A549 (cell line): Measurements from ENCODE around the gene GSX1. TPM values are rescaled to one million over a fixed set of nuclear protein-coding genes. Genes with fewer than 3 reads are reported as not detected.

ENCODE experiments used
- ATAC-seq, 2 experiments: fragments of 200-7000 bp in 1 of 2; fragments of >200 bp in 1 of 2; cut with Nextera tagmentation in 1 of 2; cut with Tn5 transposase in 1 of 2; 3 replicates each; pipeline versions ENCODE4 v1.8.0 to v1.9.1; 2018 to 2020; ENCODE audit warnings: mild to moderate bottlenecking in 1 of 2, moderate library complexity in 1 of 2
- CTCF ChIA-PET: fragments of 300-600 bp; sonication (Branson Sonifier 250); formaldehyde crosslinking; extraction: SDS; loops from one replicate; lab custom pipeline; 2021; ENCODE audit warnings: antibody characterized with exemption, inconsistent platforms; lab: Yijun Ruan, JAX
- POLR2A ChIA-PET: fragments of 350-600 bp; formaldehyde crosslinking; extraction: SDS; loops from one replicate; lab custom pipeline; 2021; ENCODE audit warnings: antibody characterized with exemption, inconsistent platforms; lab: Yijun Ruan, JAX
- DNase-seq, 2 experiments: peaks; one replicate each; pipeline versions ENCODE4 v3.0.0 to v3.0.0-alpha.2; 2011 to 2016; ENCODE audit warnings: low read depth in 1 of 2, low spot score in 1 of 2
- FAIRE-seq: peaks from 2 replicates; lab custom pipeline; 2011; peaks lifted over from hg19 to GRCh38; lab: Jason Lieb, UNC
- H3K27ac ChIP-seq, 2 experiments: fragments of >200 bp; sonication (Bioruptor Twin); formaldehyde crosslinking; 3 replicates each; pipeline ENCODE4 v1.5.1; 2016 to 2017
- H3K4me1 ChIP-seq: fragments of >200 bp; sonication (Bioruptor Twin); formaldehyde crosslinking; 3 replicates; pipeline ENCODE4 v1.6.1; 2016
- H3K4me2 ChIP-seq: fragments of >200 bp; sonication (Bioruptor Twin); formaldehyde crosslinking; 3 replicates; pipeline ENCODE4 v1.6.1; 2016
- H3K4me3 ChIP-seq: fragments of >200 bp; sonication (Bioruptor Twin); formaldehyde crosslinking; 3 replicates; pipeline ENCODE4 v1.5.1; 2016
- H3K9me3 ChIP-seq: fragments of >200 bp; sonication (Bioruptor Twin); formaldehyde crosslinking; 3 replicates; pipeline ENCODE4 v1.6.1; 2016
- CHD2 ChIP-seq: fragments of 150-350 bp; IDR thresholded peaks from 2 replicates; pipeline ENCODE4 v1.6.1; 2014; ENCODE audit warnings: low read length; ENCODE audit not compliant: partially characterized antibody
- CHD4 ChIP-seq: fragments of 200-600 bp; sonication (generic); IDR thresholded peaks from 2 replicates; pipeline ENCODE4 v1.6.1; 2016; ENCODE audit warnings: antibody characterized with exemption, mild to moderate bottlenecking, borderline replicate concordance
- EHF ChIP-seq: fragments of 250-450 bp; sonication (Bioruptor Pico); IDR thresholded peaks from 2 replicates; pipeline ENCODE4 v1.5.0; 2020; ENCODE audit warnings: mild to moderate bottlenecking
- EP300 ChIP-seq, 2 experiments: fragments of >200 bp; sonication (Bioruptor Twin); formaldehyde crosslinking; IDR thresholded peaks; 2 replicates in 1 of 2; 3 replicates in 1 of 2; pipeline ENCODE4 v1.6.1; 2016 to 2017
- FOXS1 ChIP-seq: fragments of 250-450 bp; sonication (Bioruptor Pico); IDR thresholded peaks from 2 replicates; pipeline ENCODE4 v1.5.0; 2020; ENCODE audit warnings: mild to moderate bottlenecking, moderate library complexity
- HEYL ChIP-seq: fragments of 250-450 bp; sonication (Bioruptor Pico); IDR thresholded peaks from 2 replicates; pipeline ENCODE4 v1.8.0; 2021; ENCODE audit warnings: mild to moderate bottlenecking, moderate library complexity
- JUN ChIP-seq, 2 experiments: fragments of >200 bp; sonication (Bioruptor Twin); formaldehyde crosslinking; IDR thresholded peaks; 2 replicates in 1 of 2; 3 replicates in 1 of 2; pipeline ENCODE4 v1.6.1; 2016 to 2017
- JUNB ChIP-seq: fragments of >200 bp; sonication (Bioruptor Twin); formaldehyde crosslinking; IDR thresholded peaks from 2 replicates; pipeline ENCODE4 v1.6.1; 2016
- KDM1A ChIP-seq: fragments of 200-600 bp; sonication (generic); IDR thresholded peaks from 2 replicates; pipeline ENCODE4 v1.6.1; 2016; ENCODE audit warnings: low read depth, mild to moderate bottlenecking
- MAFK ChIP-seq: fragments of 450-650 bp; IDR thresholded peaks from 2 replicates; pipeline ENCODE4 v1.6.1; 2014; ENCODE audit not compliant: partially characterized antibody
- NFE2L2 ChIP-seq: fragments of 150-350 bp; conservative IDR thresholded peaks from 2 replicates; pipeline ENCODE4 v1.6.1; 2014; ENCODE audit warnings: low read length
- NPAS2 ChIP-seq: fragments of 250-450 bp; sonication (Bioruptor Pico); IDR thresholded peaks from 2 replicates; pipeline ENCODE4 v1.8.0; 2022; ENCODE audit warnings: mild to moderate bottlenecking, moderate library complexity, borderline replicate concordance
- PHF8 ChIP-seq: fragments of 200-600 bp; sonication (generic); IDR thresholded peaks from 2 replicates; pipeline ENCODE4 v1.6.1; 2016; ENCODE audit warnings: low read depth, mild to moderate bottlenecking, antibody characterized with exemption, moderate library complexity, borderline replicate concordance
- POLR2A ChIP-seq: IDR thresholded peaks from 2 replicates; pipeline ENCODE4 v1.6.1; 2012; ENCODE audit warnings: mild to moderate bottlenecking, low read length
- RARB ChIP-seq: fragments of 250-450 bp; sonication (Bioruptor Pico); IDR thresholded peaks from 2 replicates; pipeline ENCODE4 v1.8.0; 2021; ENCODE audit warnings: mild to moderate bottlenecking, moderate library complexity
- RFX5 ChIP-seq: fragments of 450-650 bp; IDR thresholded peaks from 2 replicates; pipeline ENCODE4 v1.7.1; 2014; ENCODE audit warnings: antibody characterized with exemption, mild to moderate bottlenecking, moderate library complexity
- TP53 ChIP-seq: fragments of 250-450 bp; sonication (Bioruptor Pico); IDR thresholded peaks from 2 replicates; pipeline ENCODE4 v1.5.0; 2021; ENCODE audit warnings: mild to moderate bottlenecking, moderate library complexity
- ZC3H11A ChIP-seq: fragments of 450-650 bp; IDR thresholded peaks from 2 replicates; pipeline ENCODE4 v1.6.1; 2014; ENCODE audit warnings: antibody characterized with exemption, mild to moderate bottlenecking
- ZFP36 ChIP-seq: fragments of 450-650 bp; IDR thresholded peaks from 2 replicates; pipeline ENCODE4 v1.6.1; 2014; ENCODE audit warnings: borderline replicate concordance; ENCODE audit not compliant: partially characterized antibody
- WGBS: methylation state at CpG from one replicate; pipeline ENCODE4 v1.1.6; 2017; ENCODE audit errors: missing lambda C conversion rate; 5-methylcytosine and 5-hydroxymethylcytosine counted together
- polyA plus RNA-seq, 4 experiments: library from polyadenylated mRNA; depleted of rRNA in 3 of 4; stranded (reverse); fragments of >200 nt; fragmentation: RNase III in 1 of 4; extraction: RNeasy Plus Mini Kit Qiagen cat#74134 plus additional on column Dnase treatment in 1 of 4; gene quantifications; 2 replicates in 3 of 4; 3 replicates in 1 of 4; pipeline ENCODE4 v1.2.3, GENCODE V29; 2011 to 2017
- TF ChIP-seq, protein P1 (sequence below): IDR thresholded peaks from 2 replicates; pipeline ENCODE4 v1.6.1; 2012
- TF ChIP-seq, protein P2 (sequence below): fragments of 200-600 bp; sonication (generic); IDR thresholded peaks from 2 replicates; pipeline ENCODE4 v1.6.1; 2016; ENCODE audit warnings: antibody characterized with exemption, mild to moderate bottlenecking, moderate library complexity
- TF ChIP-seq, protein P3 (sequence below): fragments of >200 bp; sonication (Bioruptor Twin); formaldehyde crosslinking; IDR thresholded peaks from 3 replicates; pipeline ENCODE4 v1.6.1; 2016
- TF ChIP-seq, protein P4 (sequence below): fragments of 250-450 bp; sonication (Bioruptor Pico); IDR thresholded peaks from 2 replicates; pipeline ENCODE4 v1.5.0; 2020; ENCODE audit warnings: low read depth, mild to moderate bottlenecking, moderate library complexity

Gene GSX1
- polyA plus RNA-seq, 2 of the 4 experiments (the other 2 are of a cell fraction), result not detected

DNA sequence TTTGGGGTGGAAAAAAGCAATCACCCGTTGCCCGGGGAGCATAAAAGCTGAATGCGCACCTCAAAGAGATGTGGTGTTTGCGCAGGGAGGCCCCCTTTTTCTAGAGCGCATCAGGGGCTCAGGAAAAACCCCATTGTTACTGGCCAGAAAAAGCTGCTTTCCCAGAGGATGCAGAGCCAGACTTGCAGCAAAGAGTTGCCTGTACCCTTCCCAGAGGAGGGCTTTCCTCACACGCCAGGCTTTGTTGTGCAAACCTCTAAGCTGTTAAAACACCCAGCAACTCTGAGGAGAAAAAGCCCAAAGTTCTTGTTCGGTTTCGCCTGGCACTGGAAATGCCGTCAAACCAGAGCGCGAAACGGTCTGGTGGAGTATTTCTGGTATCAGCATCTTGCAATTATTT lies 29.3 kb downstream of the GSX1 start:
- FAIRE-seq (no peak), DNase-seq (no peak), ATAC-seq (no peak)
- Histone ChIP-seq H3K4me2 (no peak overlapping the region), H3K9me3 (no peaks in the 10 kb centered on the region), H3K4me1 (no peaks in the 10 kb centered on the region)
- POLR2A ChIA-PET, result no interaction called here
- TF ChIP-seq ZC3H11A (no peak), CHD4 (no peak), ZFP36 (no peak), KDM1A (no peak), EHF (no peak)
- TF ChIP-seq, all 56 proteins: peak for 0
- 7% methylated on average over 12 of the region's 12 CpGs for WGBS
- no peak overlapping the region for H3K27ac ChIP-seq
- CTCF ChIA-PET, result interaction anchor here (0.6 to 11.6 kb wide), 4 partner anchors 9 to 515 kb away, joined by 3 to 113 read pairs (median 4); no protein-coding TSS in a partner anchor
- H3K4me3 ChIP-seq, result no peak overlapping the region

DNA sequence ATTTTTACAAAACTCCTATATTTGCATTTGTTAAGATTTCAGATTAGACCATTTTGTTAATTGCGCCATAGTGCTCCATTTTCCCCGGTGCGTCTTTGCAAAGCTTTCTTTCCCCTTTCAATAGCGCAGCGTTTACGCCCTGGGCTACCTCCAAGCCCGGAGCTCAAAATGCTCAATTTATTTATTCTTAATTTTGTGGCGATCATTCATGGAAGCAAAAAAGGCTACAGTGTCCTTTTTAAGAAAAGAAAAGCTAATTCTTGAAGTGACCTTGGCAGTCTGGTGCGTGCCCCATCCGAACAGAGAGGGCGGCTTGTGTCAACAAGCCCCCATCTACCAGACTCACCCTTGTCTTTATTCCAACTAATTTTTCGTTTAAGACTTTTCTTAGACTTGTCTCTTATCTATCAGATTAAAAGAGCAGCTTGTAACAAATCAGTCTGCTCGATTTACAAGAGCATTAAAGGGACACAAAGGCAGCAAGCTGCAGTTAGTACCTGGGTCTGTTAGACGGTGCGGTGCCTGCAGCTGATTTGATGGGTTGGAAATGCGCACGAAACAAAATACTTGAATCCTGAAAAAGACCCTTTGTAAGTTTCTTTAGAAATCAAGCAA lies 30.1 kb downstream of the GSX1 start:
- no peak for FAIRE-seq
- no peak for DNase-seq
- TF ChIP-seq PHF8 (no peak), NFE2L2 (no peak), JUNB (no peak), RFX5 (no peak), TP53 (no peak), POLR2A (no peak), EHF (no peak), JUN (IDR thresholded peaks at IDR 0.05) (no peak), CHD2 (no peak), HEYL (CRISPR knock-in tag) (no peak), MAFK (no peak), NPAS2 (CRISPR knock-in tag) (no peak), FOXS1 (CRISPR knock-in tag) (no peak), RARB (CRISPR knock-in tag) (no peak), EP300 (IDR thresholded peaks at IDR 0.05) (no peak)
- TF ChIP-seq, protein P1, sequence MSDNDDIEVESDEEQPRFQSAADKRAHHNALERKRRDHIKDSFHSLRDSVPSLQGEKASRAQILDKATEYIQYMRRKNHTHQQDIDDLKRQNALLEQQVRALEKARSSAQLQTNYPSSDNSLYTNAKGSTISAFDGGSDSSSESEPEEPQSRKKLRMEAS, result no peak
- TF ChIP-seq, protein P2, sequence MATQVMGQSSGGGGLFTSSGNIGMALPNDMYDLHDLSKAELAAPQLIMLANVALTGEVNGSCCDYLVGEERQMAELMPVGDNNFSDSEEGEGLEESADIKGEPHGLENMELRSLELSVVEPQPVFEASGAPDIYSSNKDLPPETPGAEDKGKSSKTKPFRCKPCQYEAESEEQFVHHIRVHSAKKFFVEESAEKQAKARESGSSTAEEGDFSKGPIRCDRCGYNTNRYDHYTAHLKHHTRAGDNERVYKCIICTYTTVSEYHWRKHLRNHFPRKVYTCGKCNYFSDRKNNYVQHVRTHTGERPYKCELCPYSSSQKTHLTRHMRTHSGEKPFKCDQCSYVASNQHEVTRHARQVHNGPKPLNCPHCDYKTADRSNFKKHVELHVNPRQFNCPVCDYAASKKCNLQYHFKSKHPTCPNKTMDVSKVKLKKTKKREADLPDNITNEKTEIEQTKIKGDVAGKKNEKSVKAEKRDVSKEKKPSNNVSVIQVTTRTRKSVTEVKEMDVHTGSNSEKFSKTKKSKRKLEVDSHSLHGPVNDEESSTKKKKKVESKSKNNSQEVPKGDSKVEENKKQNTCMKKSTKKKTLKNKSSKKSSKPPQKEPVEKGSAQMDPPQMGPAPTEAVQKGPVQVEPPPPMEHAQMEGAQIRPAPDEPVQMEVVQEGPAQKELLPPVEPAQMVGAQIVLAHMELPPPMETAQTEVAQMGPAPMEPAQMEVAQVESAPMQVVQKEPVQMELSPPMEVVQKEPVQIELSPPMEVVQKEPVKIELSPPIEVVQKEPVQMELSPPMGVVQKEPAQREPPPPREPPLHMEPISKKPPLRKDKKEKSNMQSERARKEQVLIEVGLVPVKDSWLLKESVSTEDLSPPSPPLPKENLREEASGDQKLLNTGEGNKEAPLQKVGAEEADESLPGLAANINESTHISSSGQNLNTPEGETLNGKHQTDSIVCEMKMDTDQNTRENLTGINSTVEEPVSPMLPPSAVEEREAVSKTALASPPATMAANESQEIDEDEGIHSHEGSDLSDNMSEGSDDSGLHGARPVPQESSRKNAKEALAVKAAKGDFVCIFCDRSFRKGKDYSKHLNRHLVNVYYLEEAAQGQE, result no peak
- TF ChIP-seq, protein P3, sequence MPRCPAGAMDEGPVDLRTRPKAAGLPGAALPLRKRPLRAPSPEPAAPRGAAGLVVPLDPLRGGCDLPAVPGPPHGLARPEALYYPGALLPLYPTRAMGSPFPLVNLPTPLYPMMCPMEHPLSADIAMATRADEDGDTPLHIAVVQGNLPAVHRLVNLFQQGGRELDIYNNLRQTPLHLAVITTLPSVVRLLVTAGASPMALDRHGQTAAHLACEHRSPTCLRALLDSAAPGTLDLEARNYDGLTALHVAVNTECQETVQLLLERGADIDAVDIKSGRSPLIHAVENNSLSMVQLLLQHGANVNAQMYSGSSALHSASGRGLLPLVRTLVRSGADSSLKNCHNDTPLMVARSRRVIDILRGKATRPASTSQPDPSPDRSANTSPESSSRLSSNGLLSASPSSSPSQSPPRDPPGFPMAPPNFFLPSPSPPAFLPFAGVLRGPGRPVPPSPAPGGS, result no peak
- TF ChIP-seq, protein P4, sequence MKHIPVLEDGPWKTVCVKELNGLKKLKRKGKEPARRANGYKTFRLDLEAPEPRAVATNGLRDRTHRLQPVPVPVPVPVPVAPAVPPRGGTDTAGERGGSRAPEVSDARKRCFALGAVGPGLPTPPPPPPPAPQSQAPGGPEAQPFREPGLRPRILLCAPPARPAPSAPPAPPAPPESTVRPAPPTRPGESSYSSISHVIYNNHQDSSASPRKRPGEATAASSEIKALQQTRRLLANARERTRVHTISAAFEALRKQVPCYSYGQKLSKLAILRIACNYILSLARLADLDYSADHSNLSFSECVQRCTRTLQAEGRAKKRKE (CRISPR knock-in tag), result no peak
- TF ChIP-seq, all 56 proteins: peak for 0

More for the DNA sequence above, 30.1 kb downstream of the GSX1 start:
- no peaks in the 10 kb centered on the region for H3K9me3 ChIP-seq
- POLR2A ChIA-PET, result no interaction called here
- H3K4me3 ChIP-seq, result no peak overlapping the region
- 38% methylated on average over 17 of the region's 17 CpGs for WGBS
- no peak overlapping the region for H3K4me2 ChIP-seq
- H3K4me1 ChIP-seq, result no peaks in the 10 kb centered on the region
- CTCF ChIA-PET, result interaction anchor here (0.6 to 11.6 kb wide), 4 partner anchors 86 to 461 kb away, joined by 3 to 113 read pairs (median 3); no protein-coding TSS in a partner anchor
- ATAC-seq, result no peak
- H3K27ac ChIP-seq, result no peak overlapping the region
